Activated CD8-positive, alpha-beta T cell treated with anti-CD3 and anti-CD28 coated beads for 36 hours (primary cell): Measurements from ENCODE around the gene LRRC72. TPM values are rescaled to one million over a fixed set of nuclear protein-coding genes. Genes with fewer than 3 reads are reported as not detected.
"Not testable (repeated sequence)": the region's sequence is repeated elsewhere in the genome, so short reads cannot be mapped to it uniquely, and the experiment has no call there.

Experiments used
- ATAC-seq: fragments of 200-7000 bp; cut with Tn5 transposase; one replicate; pipeline ENCODE4 v1.10.0; 2021; ENCODE audit warnings: mild to moderate bottlenecking, moderate library complexity
- CTCF ChIA-PET: fragments of 350-600 bp; sonication (Branson Sonifier 250); formaldehyde crosslinking; loops from one replicate; lab custom pipeline; 2021; ENCODE audit warnings: antibody characterized with exemption; lab: Charles Lee
- POLR2A ChIA-PET: fragments of 350-600 bp; sonication (Branson Sonifier 250); formaldehyde crosslinking; loops from one replicate; lab custom pipeline; 2021; ENCODE audit warnings: antibody characterized with exemption; lab: Charles Lee
- DNase-seq: peaks from one replicate; pipeline ENCODE4 v3.0.0-alpha.2; 2020
- H3K27ac Mint-ChIP-seq: one replicate; pipeline ENCODE4 v1.8.0; 2021; ENCODE audit warnings: mild to moderate bottlenecking, mixed read lengths
- H3K27me3 Mint-ChIP-seq: one replicate; pipeline ENCODE4 v1.8.0; 2021; ENCODE audit warnings: mixed read lengths
- H3K36me3 Mint-ChIP-seq: one replicate; pipeline ENCODE4 v1.8.0; 2021; ENCODE audit warnings: low read depth, mixed read lengths
- H3K4me1 Mint-ChIP-seq: one replicate; pipeline ENCODE4 v1.8.0; 2021; ENCODE audit warnings: low read depth, mixed read lengths
- H3K4me3 Mint-ChIP-seq: one replicate; pipeline ENCODE4 v1.8.0; 2021; ENCODE audit warnings: mild to moderate bottlenecking, moderate library complexity, mixed read lengths
- H3K9me3 Mint-ChIP-seq: one replicate; pipeline ENCODE4 v1.8.0; 2021; ENCODE audit warnings: mixed read lengths
- CTCF ChIP-seq: fragments of 200-600 bp; IDR thresholded peaks from one replicate; pipeline ENCODE4 v1.8.0; 2022; ENCODE audit warnings: antibody characterized with exemption, mild to moderate bottlenecking
- intact Hi-C: fragments of 100-400 bp; cut with micrococcal nuclease; formaldehyde crosslinking; loops from one replicate; pipeline ENCODE4 v1.10.0; 2022
- total RNA-seq, 2 experiments: library from RNA; stranded (reverse); gene quantifications; one replicate each; pipeline ENCODE4 v1.2.3, GENCODE V29; 2021

Gene LRRC72
- total RNA-seq, 2 experiments from 2014 or later, result not detected

GRCh38 chr7:16528520-16528919 is 1.9 kb downstream of the LRRC72 start:
- ChIA-PET CTCF (no interaction called here), POLR2A (no interaction called here)
- intact Hi-C loops, result no loop called here
- Mint-ChIP-seq H3K4me3 (no peak overlapping the region), H3K9me3 (no peaks in the 10 kb centered on the region), H3K27ac (peak overlapping the region; percentile 2), H3K4me1 (no peaks in the 10 kb centered on the region), H3K27me3 (no peaks in the 10 kb centered on the region), H3K36me3 (no peaks in the 10 kb centered on the region)
- DNase-seq, result no peak
- peak; percentile 55 for ATAC-seq
- TF ChIP-seq CTCF, result no peak

- Mint-ChIP-seq H3K4me1 (no peaks in the 10 kb centered on the region), H3K9me3 (no peaks in the 10 kb centered on the region), H3K27me3 (no peaks in the 10 kb centered on the region), H3K4me3 (no peak overlapping the region), H3K36me3 (no peaks in the 10 kb centered on the region), H3K27ac (no peak overlapping the region)
- ChIA-PET CTCF (no interaction called here), POLR2A (no interaction called here)
- no peak for ATAC-seq
- intact Hi-C loops, result no loop called here
- TF ChIP-seq CTCF, result no peak
- no peak for DNase-seq
Measured at GRCh38 chr7:16529697-16530096, 3.1 kb downstream of the LRRC72 start.

- POLR2A ChIA-PET, result no interaction called here
- intact Hi-C loops, result no loop called here
- Mint-ChIP-seq H3K4me1 (no peaks in the 10 kb centered on the region), H3K4me3 (no peak overlapping the region), H3K9me3 (no peaks in the 10 kb centered on the region), H3K27ac (no peak overlapping the region), H3K36me3 (no peaks in the 10 kb centered on the region), H3K27me3 (no peaks in the 10 kb centered on the region)
- ATAC-seq (no peak), DNase-seq (no peak)
- TF ChIP-seq CTCF, result no peak
- CTCF ChIA-PET, result interaction anchor here (1.4 kb wide), 1 partner anchor 33 kb away, joined by 5 read pairs; no protein-coding TSS in a partner anchor
Measured at GRCh38 chr7:16531707-16532106, 5.1 kb downstream of the LRRC72 start.

- H3K27me3 Mint-ChIP-seq, result no peaks in the 10 kb centered on the region
- ATAC-seq (no peak), DNase-seq (no peak)
- H3K27ac Mint-ChIP-seq, result no peak overlapping the region
- intact Hi-C loops, result no loop called here
- TF ChIP-seq CTCF, result no peak
- no peaks in the 10 kb centered on the region for H3K36me3 Mint-ChIP-seq
- H3K4me1 Mint-ChIP-seq, result no peaks in the 10 kb centered on the region
- ChIA-PET POLR2A (no interaction called here), CTCF (interaction anchor here (1.4 kb wide), 1 partner anchor 32 kb away, joined by 5 read pairs; no protein-coding TSS in a partner anchor)
- H3K9me3 Mint-ChIP-seq, result no peaks in the 10 kb centered on the region
- H3K4me3 Mint-ChIP-seq, result no peak overlapping the region
Measured at GRCh38 chr7:16532272-16532671, 5.6 kb downstream of the LRRC72 start.

GRCh38 chr7:16535500-16535899 is 8.9 kb downstream of the LRRC72 start:
- ChIA-PET POLR2A (no interaction called here), CTCF (interaction anchor here (2.2 kb wide), 1 partner anchor 29 kb away, joined by 9 read pairs; no protein-coding TSS in a partner anchor)
- Mint-ChIP-seq H3K4me3 (no peak overlapping the region), H3K27ac (no peak overlapping the region), H3K27me3 (no peaks in the 10 kb centered on the region), H3K9me3 (no peaks in the 10 kb centered on the region), H3K36me3 (no peaks in the 10 kb centered on the region), H3K4me1 (no peaks in the 10 kb centered on the region)
- TF ChIP-seq CTCF, result no peak
- ATAC-seq (no peak), DNase-seq (no peak)
- intact Hi-C loops, result no loop called here

- CTCF ChIA-PET, H3K9me3 Mint-ChIP-seq, H3K27me3 Mint-ChIP-seq, DNase-seq, POLR2A ChIA-PET, intact Hi-C loops, H3K4me3 Mint-ChIP-seq, H3K4me1 Mint-ChIP-seq, ATAC-seq, H3K27ac Mint-ChIP-seq, H3K36me3 Mint-ChIP-seq: not testable (repeated sequence)
Measured at GRCh38 chr7:16540559-16540958, 13.9 kb downstream of the LRRC72 start.
